ENCODE measurements around the gene HCLS1. TPM values are rescaled to one million over a fixed set of nuclear protein-coding genes. Genes with fewer than 3 reads are reported as not detected.

Gene HCLS1
- total and polyA plus RNA-seq, 2 of the 8 experiments (the other 6 are each of a cell fraction or from before 2014, with no cell fraction given): 0.53 to 1.3 TPM

GRCh38 chr3:121698476-121698875, 37.8 kb upstream of the HCLS1 start:
- H2BK120ac ChIP-seq (replicated peaks; ENCODE audit: low read depth, low read length): no peak overlapping the region
- no peak overlapping the region for H2BK5ac ChIP-seq (ENCODE audit: low read depth, low read length)
- H4K5ac ChIP-seq (ENCODE audit: insufficient read length, low read depth, low read length): no peak overlapping the region
- H4K8ac ChIP-seq (ENCODE audit: extremely low read depth, insufficient read depth, low read length): no peak overlapping the region
- no peak overlapping the region for H3K14ac ChIP-seq (ENCODE audit: insufficient read length)
- no peaks in the 10 kb centered on the region for H3K79me1 ChIP-seq (ENCODE audit: low read depth, low read length)
- no peak overlapping the region for H3K56ac ChIP-seq (replicated peaks; ENCODE audit: insufficient read length, low read depth, low read length)
- H3K9ac ChIP-seq (replicated peaks in 1 of 4; ENCODE audit: extremely low read depth in 1 of 4, low read depth in 3 of 4, low read length in 3 of 4): no peak overlapping the region
- no peak overlapping the region for H2BK15ac ChIP-seq (ENCODE audit: low read length)
- DNase-seq (ENCODE audit: low read depth in 1 of 2, low spot score in 2 of 2): no peak
- no peaks in the 10 kb centered on the region for H3K79me2 ChIP-seq (ENCODE audit: control insufficient read depth in 1 of 2, insufficient read depth in 2 of 2, low read length in 2 of 2)
- H2BK12ac ChIP-seq (ENCODE audit: low read depth, low read length): no peak overlapping the region
- H2BK20ac ChIP-seq (ENCODE audit: low read length): no peak overlapping the region
- FAIRE-seq: no peak
- no peaks in the 10 kb centered on the region for H3K9me3 ChIP-seq (ENCODE audit: insufficient read depth in 2 of 2, low read depth in 1 of 2, low read length in 1 of 2)
- 95% methylated on average over 1 of the region's 1 CpG; no CpG with 5 or more reads in 1 of the 2 experiments for WGBS, 2 experiments (ENCODE audit: extremely low coverage in 1 of 2, insufficient coverage in 1 of 2, insufficient read length in 1 of 2, insufficient replicate concordance in 2 of 2, low coverage in 1 of 2, low lambda C conversion rate in 2 of 2, missing lambda C conversion rate in 1 of 2)
- ChIA-PET POLR2A (ENCODE audit: partially characterized antibody) (interaction anchor here (0.6 kb wide), 1 partner anchor 105 kb away, joined by 3 read pairs; no protein-coding TSS in a partner anchor), CTCF (ENCODE audit: partially characterized antibody) (interaction anchor here (0.6 to 1.3 kb wide), 3 partner anchors 12 to 151 kb away, joined by 3 to 5 read pairs (median 3); no protein-coding TSS in a partner anchor)
- H3K4me2 ChIP-seq (ENCODE audit: insufficient read depth in 1 of 2, low read depth in 2 of 2, low read length in 2 of 2): no peak overlapping the region
- no peaks in the 10 kb centered on the region for H4K20me1 ChIP-seq (replicated peaks in 1 of 2; ENCODE audit: control insufficient read depth in 1 of 2, insufficient read depth in 2 of 2, low read length in 2 of 2)
- H3K27ac ChIP-seq (ENCODE audit: low read depth, low read length): no peak overlapping the region
- H3K4me1 ChIP-seq (replicated peaks in 1 of 4; ENCODE audit: control insufficient read depth in 3 of 4, insufficient read depth in 4 of 4, low read length in 3 of 4): no peaks in the 10 kb centered on the region
- H3K4ac ChIP-seq (replicated peaks; ENCODE audit: insufficient read length, low read depth, low read length): no peak overlapping the region
- H3K23ac ChIP-seq (ENCODE audit: insufficient read length): no peak overlapping the region
- H3K18ac ChIP-seq (ENCODE audit: extremely low read depth, low read length): no peak overlapping the region
- no peak overlapping the region for H4K91ac ChIP-seq (replicated peaks; ENCODE audit: insufficient read length, low read length)
- no peak overlapping the region for H2AK5ac ChIP-seq (ENCODE audit: low read depth, low read length)
- H2AFZ ChIP-seq (ENCODE audit: low read length): no peak overlapping the region
- no peak overlapping the region for H3K4me3 ChIP-seq (ENCODE audit: extremely low read depth in 1 of 4, insufficient read depth in 2 of 4, low read depth in 3 of 4, low read length in 4 of 4)
- H3K23me2 ChIP-seq (ENCODE audit: low read depth, low read length): no peaks in the 10 kb centered on the region
- H3K27me3 ChIP-seq (replicated peaks in 1 of 4; ENCODE audit: control insufficient read depth in 3 of 4, extremely low read depth in 1 of 4, insufficient read depth in 3 of 4, low read length in 3 of 4): no peaks in the 10 kb centered on the region
- peaks cover 4 to 25% (median 8%) of the 10 kb centered on the region in 4 experiments; a peak in 7 of 8 replicates for H3K36me3 ChIP-seq (ENCODE audit: control insufficient read depth in 2 of 4, insufficient read depth in 4 of 4, low read length in 3 of 4)
- TF ChIP-seq, protein P1, sequence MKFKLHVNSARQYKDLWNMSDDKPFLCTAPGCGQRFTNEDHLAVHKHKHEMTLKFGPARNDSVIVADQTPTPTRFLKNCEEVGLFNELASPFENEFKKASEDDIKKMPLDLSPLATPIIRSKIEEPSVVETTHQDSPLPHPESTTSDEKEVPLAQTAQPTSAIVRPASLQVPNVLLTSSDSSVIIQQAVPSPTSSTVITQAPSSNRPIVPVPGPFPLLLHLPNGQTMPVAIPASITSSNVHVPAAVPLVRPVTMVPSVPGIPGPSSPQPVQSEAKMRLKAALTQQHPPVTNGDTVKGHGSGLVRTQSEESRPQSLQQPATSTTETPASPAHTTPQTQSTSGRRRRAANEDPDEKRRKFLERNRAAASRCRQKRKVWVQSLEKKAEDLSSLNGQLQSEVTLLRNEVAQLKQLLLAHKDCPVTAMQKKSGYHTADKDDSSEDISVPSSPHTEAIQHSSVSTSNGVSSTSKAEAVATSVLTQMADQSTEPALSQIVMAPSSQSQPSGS (IDR thresholded peaks at IDR 0.05; ENCODE audit: low read length): no peak
- TF ChIP-seq TEAD4 (IDR thresholded peaks at IDR 0.05; ENCODE audit: low read depth, low read length): no peak
- TF ChIP-seq TBP (IDR thresholded peaks at IDR 0.05; ENCODE audit: low read depth, low read length): no peak
- no peak for TF ChIP-seq CTCF (IDR thresholded peaks at IDR 0.05; ENCODE audit: control extremely low read depth in 1 of 3, insufficient read depth in 1 of 3, low read depth in 1 of 3, low read length in 3 of 3)
- no peak for TF ChIP-seq CHD2 (IDR thresholded peaks at IDR 0.05; ENCODE audit: low read length)
- TF ChIP-seq SIX5 (IDR thresholded peaks at IDR 0.05; ENCODE audit: low read depth, low read length): no peak
- TF ChIP-seq YY1 (IDR thresholded peaks at IDR 0.05; ENCODE audit: low read depth, low read length): no peak
- no peak for TF ChIP-seq EGR1 (IDR thresholded peaks at IDR 0.05; ENCODE audit: borderline replicate concordance, low read depth, low read length)
- no peak for TF ChIP-seq JUND (IDR thresholded peaks at IDR 0.05; ENCODE audit: low read length)
- TF ChIP-seq KDM5A (IDR thresholded peaks at IDR 0.05; ENCODE audit: low read length): no peak
